HL-60 (cell line): ENCODE measurements around the gene EHBP1.
"Not testable (repeated sequence)": the region's sequence is repeated elsewhere in the genome, so short reads cannot be mapped to it uniquely, and the experiment has no call there.

Source experiments
- DNase-seq, 2 experiments: peaks; one replicate each; pipeline ENCODE4 v3.0.0-alpha.2; 2010 to 2020; ENCODE audit warnings: low read depth in 1 of 2, low spot score in 1 of 2
- H3K27ac ChIP-seq: fragments of 250-450 bp; sonication (Bioruptor Pico); replicated peaks from 2 replicates; pipeline ENCODE4 v1.5.1; 2020; ENCODE audit warnings: mild to moderate bottlenecking, moderate library complexity
- H3K27me3 ChIP-seq: fragments of 250-450 bp; sonication (Bioruptor Pico); 2 replicates; pipeline ENCODE4 v1.5.1; 2021; ENCODE audit warnings: mild to moderate bottlenecking, moderate library complexity; ENCODE audit not compliant: insufficient read depth, poor library complexity, severe bottlenecking
- H3K4me3 ChIP-seq: replicated peaks from 2 replicates; pipeline ENCODE4 v1.5.1; 2011; ENCODE audit warnings: mild to moderate bottlenecking, control low read depth, low read length; ENCODE audit not compliant: insufficient read depth
- GABPA ChIP-seq: IDR thresholded peaks from 2 replicates; pipeline ENCODE4 v1.6.1; 2012; ENCODE audit warnings: low read depth
- POLR2AphosphoS5 ChIP-seq: IDR thresholded peaks from 2 replicates; pipeline ENCODE4 v1.6.1; 2012; ENCODE audit warnings: low read depth
- SPI1 ChIP-seq: IDR thresholded peaks from 2 replicates; pipeline ENCODE4 v1.6.1; 2012; ENCODE audit warnings: low read depth, mild to moderate bottlenecking, borderline replicate concordance
- TF ChIP-seq, protein P1 (sequence below): IDR thresholded peaks from one replicate; pipeline ENCODE4 v1.5.1; 2011; ENCODE audit warnings: low read length, control low read depth, inconsistent platforms; ENCODE audit not compliant: insufficient read depth
- TF ChIP-seq, protein P2 (sequence below): IDR thresholded peaks from 2 replicates; pipeline ENCODE4 v1.6.1; 2012; ENCODE audit warnings: low read depth; ENCODE audit not compliant: insufficient replicate concordance

The EHBP1 gene

DNA sequence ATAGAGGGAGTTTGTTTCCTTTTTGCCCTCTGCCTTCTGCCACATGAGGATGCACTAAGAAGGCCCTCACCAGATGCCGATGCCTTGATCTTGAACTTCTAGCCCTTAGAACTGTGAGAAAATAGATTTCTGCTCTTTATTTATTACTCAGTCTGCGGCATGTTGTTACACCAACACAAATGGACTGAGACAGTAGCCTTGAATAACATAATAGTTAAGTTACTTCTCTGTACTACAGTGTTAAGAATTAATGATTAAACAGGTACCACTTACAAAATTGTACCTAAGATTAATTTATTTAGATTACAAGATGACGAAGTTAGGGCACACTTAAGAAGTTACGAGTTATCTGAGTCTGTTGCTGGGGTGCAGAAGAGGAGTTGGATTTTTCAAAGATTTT lies 42.4 kb downstream of the EHBP1 start:
- Histone ChIP-seq H3K27me3 (no peaks in the 10 kb centered on the region), H3K27ac (no peak overlapping the region), H3K4me3 (no peak overlapping the region)
- TF ChIP-seq SPI1 (no peak), GABPA (no peak), POLR2AphosphoS5 (no peak)
- TF ChIP-seq, protein P1, sequence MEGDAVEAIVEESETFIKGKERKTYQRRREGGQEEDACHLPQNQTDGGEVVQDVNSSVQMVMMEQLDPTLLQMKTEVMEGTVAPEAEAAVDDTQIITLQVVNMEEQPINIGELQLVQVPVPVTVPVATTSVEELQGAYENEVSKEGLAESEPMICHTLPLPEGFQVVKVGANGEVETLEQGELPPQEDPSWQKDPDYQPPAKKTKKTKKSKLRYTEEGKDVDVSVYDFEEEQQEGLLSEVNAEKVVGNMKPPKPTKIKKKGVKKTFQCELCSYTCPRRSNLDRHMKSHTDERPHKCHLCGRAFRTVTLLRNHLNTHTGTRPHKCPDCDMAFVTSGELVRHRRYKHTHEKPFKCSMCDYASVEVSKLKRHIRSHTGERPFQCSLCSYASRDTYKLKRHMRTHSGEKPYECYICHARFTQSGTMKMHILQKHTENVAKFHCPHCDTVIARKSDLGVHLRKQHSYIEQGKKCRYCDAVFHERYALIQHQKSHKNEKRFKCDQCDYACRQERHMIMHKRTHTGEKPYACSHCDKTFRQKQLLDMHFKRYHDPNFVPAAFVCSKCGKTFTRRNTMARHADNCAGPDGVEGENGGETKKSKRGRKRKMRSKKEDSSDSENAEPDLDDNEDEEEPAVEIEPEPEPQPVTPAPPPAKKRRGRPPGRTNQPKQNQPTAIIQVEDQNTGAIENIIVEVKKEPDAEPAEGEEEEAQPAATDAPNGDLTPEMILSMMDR, result no peak
- TF ChIP-seq, protein P2, sequence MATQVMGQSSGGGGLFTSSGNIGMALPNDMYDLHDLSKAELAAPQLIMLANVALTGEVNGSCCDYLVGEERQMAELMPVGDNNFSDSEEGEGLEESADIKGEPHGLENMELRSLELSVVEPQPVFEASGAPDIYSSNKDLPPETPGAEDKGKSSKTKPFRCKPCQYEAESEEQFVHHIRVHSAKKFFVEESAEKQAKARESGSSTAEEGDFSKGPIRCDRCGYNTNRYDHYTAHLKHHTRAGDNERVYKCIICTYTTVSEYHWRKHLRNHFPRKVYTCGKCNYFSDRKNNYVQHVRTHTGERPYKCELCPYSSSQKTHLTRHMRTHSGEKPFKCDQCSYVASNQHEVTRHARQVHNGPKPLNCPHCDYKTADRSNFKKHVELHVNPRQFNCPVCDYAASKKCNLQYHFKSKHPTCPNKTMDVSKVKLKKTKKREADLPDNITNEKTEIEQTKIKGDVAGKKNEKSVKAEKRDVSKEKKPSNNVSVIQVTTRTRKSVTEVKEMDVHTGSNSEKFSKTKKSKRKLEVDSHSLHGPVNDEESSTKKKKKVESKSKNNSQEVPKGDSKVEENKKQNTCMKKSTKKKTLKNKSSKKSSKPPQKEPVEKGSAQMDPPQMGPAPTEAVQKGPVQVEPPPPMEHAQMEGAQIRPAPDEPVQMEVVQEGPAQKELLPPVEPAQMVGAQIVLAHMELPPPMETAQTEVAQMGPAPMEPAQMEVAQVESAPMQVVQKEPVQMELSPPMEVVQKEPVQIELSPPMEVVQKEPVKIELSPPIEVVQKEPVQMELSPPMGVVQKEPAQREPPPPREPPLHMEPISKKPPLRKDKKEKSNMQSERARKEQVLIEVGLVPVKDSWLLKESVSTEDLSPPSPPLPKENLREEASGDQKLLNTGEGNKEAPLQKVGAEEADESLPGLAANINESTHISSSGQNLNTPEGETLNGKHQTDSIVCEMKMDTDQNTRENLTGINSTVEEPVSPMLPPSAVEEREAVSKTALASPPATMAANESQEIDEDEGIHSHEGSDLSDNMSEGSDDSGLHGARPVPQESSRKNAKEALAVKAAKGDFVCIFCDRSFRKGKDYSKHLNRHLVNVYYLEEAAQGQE, result no peak
- DNase-seq, result no peak

DNA sequence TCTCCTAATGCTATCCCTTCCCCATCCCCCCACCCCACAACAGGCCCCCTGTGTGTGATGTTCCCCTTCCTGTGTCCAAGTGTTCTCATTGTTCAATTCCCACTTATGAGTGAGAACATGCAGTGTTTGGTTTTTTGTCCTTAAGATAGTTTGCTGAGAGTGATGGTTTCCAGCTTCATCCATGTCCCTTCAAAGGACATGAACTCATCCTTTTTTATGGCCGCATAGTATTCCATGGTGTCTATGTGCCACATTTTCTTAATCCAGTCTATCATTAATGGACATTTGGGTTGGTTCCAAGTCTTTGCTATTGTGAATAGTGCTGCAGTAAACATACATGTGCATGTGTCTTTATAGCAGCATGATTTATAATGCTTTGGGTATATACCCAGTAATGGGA lies 43.6 kb downstream of the EHBP1 start:
- H3K4me3 ChIP-seq, H3K27me3 ChIP-seq, DNase-seq, H3K27ac ChIP-seq: not testable (repeated sequence)

DNA sequence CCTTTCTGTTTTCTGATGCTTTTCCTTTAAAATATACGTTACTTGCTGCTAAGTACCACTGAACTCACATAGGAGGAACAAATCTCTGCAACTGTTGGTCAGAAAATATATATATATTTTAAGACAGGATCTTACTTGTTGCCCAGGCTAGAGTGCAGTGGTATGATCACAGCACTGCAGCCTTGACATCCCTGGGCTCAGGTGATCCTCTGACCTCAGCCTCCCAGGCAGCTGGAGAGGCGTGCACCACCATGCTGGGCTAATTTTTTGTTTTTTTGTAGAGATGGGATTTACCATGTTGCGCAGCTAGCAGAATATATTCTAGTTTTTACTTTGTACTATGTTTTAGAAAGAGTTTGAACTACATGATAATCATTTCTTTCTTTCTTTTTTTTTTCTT lies 51.5 kb downstream of the EHBP1 start:
- Histone ChIP-seq H3K27ac (no peak overlapping the region), H3K4me3 (no peak overlapping the region), H3K27me3 (no peaks in the 10 kb centered on the region)
- TF ChIP-seq SPI1, result no peak
- TF ChIP-seq, protein P2, result no peak
- TF ChIP-seq POLR2AphosphoS5, result no peak
- TF ChIP-seq GABPA, result no peak
- TF ChIP-seq, protein P1, result no peak
- DNase-seq, result no peak

DNA sequence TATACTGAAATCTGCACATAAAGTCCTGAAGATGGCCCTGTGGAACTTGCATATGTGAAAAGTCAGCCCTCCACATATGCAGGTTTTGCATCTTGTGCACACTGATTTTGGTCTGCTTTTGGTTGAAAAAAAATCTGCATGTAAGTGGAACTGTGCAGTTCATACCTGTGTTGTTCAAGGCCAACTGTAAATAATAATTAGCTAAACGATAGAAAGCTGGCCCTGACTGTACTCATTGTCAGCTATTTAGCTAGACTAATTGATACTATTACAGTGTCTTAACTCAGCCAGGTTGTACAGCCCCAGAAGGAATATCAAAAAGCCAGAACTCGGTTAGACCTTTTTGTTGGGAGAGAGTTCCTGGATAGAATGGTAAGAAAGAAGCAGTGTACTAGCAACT lies 54.5 kb downstream of the EHBP1 start:
- no peak overlapping the region for H3K27ac ChIP-seq
- TF ChIP-seq, protein P1, result no peak
- TF ChIP-seq, protein P2, result no peak
- TF ChIP-seq GABPA, result no peak
- TF ChIP-seq SPI1, result no peak
- no peak for TF ChIP-seq POLR2AphosphoS5

More for the DNA sequence above, 54.5 kb downstream of the EHBP1 start:
- no peak overlapping the region for H3K4me3 ChIP-seq
- no peak for DNase-seq
- H3K27me3 ChIP-seq, result no peaks in the 10 kb centered on the region
